Measurements from ENCODE around the gene STPG2. TPM values are rescaled to one million over a fixed set of nuclear protein-coding genes. Genes with fewer than 3 reads are reported as not detected.

STPG2 gene
- total RNA-seq, 3 donors from 2014 or later (not counting 1 experiment from before 2014, with no cell fraction given), result 0.23 TPM; not detected in 2

GRCh38 chr4:97752599-97752998, 390.7 kb downstream of the STPG2 start:
- Mint-ChIP-seq H3K36me3 (no peaks in the 10 kb centered on the region), H3K27ac (no peak overlapping the region), H3K27me3 (ENCODE audit: low read depth in 2 of 2) (no peaks in the 10 kb centered on the region), H3K4me1 (no peaks in the 10 kb centered on the region), H3K4me3 (no peak overlapping the region), H3K9me3 (peaks cover 23 to 31% of the 10 kb centered on the region in 2 donors)
- no peak for DNase-seq
- ATAC-seq, result no peak
- TF ChIP-seq CTCF (IDR thresholded peaks at IDR 0.05), result no peak
- H3K4me1 ChIP-seq (ENCODE audit: control insufficient read depth, insufficient read depth, low read length), result no peaks in the 10 kb centered on the region
- intact Hi-C loops (cut with micrococcal nuclease), result no loop called here
- H3K4me3 ChIP-seq (ENCODE audit: low read length), result no peak overlapping the region
- no peak overlapping the region for H3K27ac ChIP-seq (ENCODE audit: low read length)
- H3K27me3 ChIP-seq (ENCODE audit: control insufficient read depth, insufficient read depth, low read length), result no peaks in the 10 kb centered on the region
- H3K9me3 ChIP-seq (ENCODE audit: control insufficient read depth, insufficient read depth, low read length), result no peaks in the 10 kb centered on the region
- H3K36me3 ChIP-seq (ENCODE audit: control insufficient read depth, insufficient read depth, low read length), result no peaks in the 10 kb centered on the region
- 64% methylated on average over 1 of the region's 1 CpG for WGBS (ENCODE audit: insufficient coverage)

DNA sequence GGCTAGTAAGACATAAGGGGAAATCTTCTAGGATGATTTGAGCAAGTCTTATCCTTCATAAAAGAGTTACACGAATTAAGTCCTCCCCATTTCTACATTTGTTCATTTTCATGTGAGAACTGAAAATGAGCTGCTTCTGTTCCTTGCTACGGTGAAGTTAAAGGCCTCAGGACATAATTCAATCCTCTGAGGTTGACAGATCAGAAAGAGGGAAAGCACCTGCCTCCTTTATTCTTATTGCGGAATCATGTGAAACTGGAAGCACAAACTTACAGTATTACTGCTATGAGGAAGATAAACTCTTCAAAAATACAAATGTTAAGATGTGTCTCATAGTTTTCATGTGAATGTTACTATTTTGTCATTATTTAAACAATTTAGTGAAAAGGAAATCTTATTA, 395.3 kb downstream of the STPG2 start:
- ATAC-seq (no peak), DNase-seq (no peak)
- intact Hi-C loops (cut with micrococcal nuclease), result no loop called here
- 81% methylated on average over 3 of the region's 3 CpGs for WGBS (ENCODE audit: insufficient coverage)
- H3K4me3 Mint-ChIP-seq, result no peak overlapping the region
- no peak overlapping the region for H3K27ac Mint-ChIP-seq
- Histone ChIP-seq H3K27me3 (ENCODE audit: control insufficient read depth, insufficient read depth, low read length) (no peaks in the 10 kb centered on the region), H3K36me3 (ENCODE audit: control insufficient read depth, insufficient read depth, low read length) (no peaks in the 10 kb centered on the region), H3K9me3 (ENCODE audit: control insufficient read depth, insufficient read depth, low read length) (no peaks in the 10 kb centered on the region), H3K4me3 (ENCODE audit: low read length) (no peak overlapping the region), H3K4me1 (ENCODE audit: control insufficient read depth, insufficient read depth, low read length) (no peaks in the 10 kb centered on the region), H3K27ac (ENCODE audit: low read length) (no peak overlapping the region)
- peaks cover 11 to 20% of the 10 kb centered on the region in 2 donors for H3K9me3 Mint-ChIP-seq
- TF ChIP-seq CTCF (IDR thresholded peaks at IDR 0.05), result no peak
- no peaks in the 10 kb centered on the region for H3K4me1 Mint-ChIP-seq
- no peaks in the 10 kb centered on the region for H3K36me3 Mint-ChIP-seq
- H3K27me3 Mint-ChIP-seq (ENCODE audit: low read depth in 2 of 2), result no peaks in the 10 kb centered on the region

- no peak overlapping the region for H3K27ac Mint-ChIP-seq
- H3K9me3 Mint-ChIP-seq, result peaks cover 0 to under 1% of the 10 kb centered on the region in 2 donors
- H3K27me3 ChIP-seq (ENCODE audit: control insufficient read depth, insufficient read depth, low read length), result no peaks in the 10 kb centered on the region
- intact Hi-C loops (cut with micrococcal nuclease), result no loop called here
- no peak for ATAC-seq
- H3K4me1 ChIP-seq (ENCODE audit: control insufficient read depth, insufficient read depth, low read length), result no peaks in the 10 kb centered on the region
- no peaks in the 10 kb centered on the region for H3K27me3 Mint-ChIP-seq (ENCODE audit: low read depth in 2 of 2)
- H3K27ac ChIP-seq (ENCODE audit: low read length), result no peak overlapping the region
- no peak overlapping the region for H3K4me3 Mint-ChIP-seq
- H3K4me1 Mint-ChIP-seq, result no peaks in the 10 kb centered on the region
- no peaks in the 10 kb centered on the region for H3K36me3 Mint-ChIP-seq
- no peak for DNase-seq
- no peak overlapping the region for H3K4me3 ChIP-seq (ENCODE audit: low read length)
- TF ChIP-seq CTCF (IDR thresholded peaks at IDR 0.05), result no peak
- H3K36me3 ChIP-seq (ENCODE audit: control insufficient read depth, insufficient read depth, low read length), result no peaks in the 10 kb centered on the region
- no peaks in the 10 kb centered on the region for H3K9me3 ChIP-seq (ENCODE audit: control insufficient read depth, insufficient read depth, low read length)
- 34% methylated on average over 4 of the region's 4 CpGs for WGBS (ENCODE audit: insufficient coverage)
These were observed 422.3 kb downstream of the STPG2 start for GRCh38 chr4:97720869-97721432.

DNA sequence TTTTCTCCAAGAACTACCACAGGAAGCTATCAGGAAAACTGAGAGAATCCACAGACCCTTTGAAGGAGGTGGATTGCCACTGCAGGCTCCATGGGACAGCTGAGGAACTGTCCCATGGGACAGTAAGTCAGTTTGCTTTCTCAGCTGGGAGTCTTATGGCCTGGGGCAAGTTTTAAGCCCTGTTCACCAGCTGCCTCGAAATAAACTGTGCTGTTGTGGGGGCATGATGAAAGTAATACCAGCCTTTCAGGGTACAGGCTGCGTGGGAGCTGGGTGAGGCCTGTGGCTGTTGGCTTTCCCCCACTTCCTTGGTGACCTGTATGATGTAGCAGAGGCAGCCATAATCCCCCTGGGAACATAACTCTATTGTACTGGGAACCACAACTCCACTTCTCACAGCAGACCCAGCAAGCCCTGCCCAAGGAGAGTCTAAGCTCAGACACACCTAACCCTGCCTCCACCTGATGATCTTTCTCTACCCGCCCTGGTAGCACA, 452.1 kb downstream of the STPG2 start:
- DNase-seq (no peak), ATAC-seq (no peak)
- Histone ChIP-seq H3K36me3 (ENCODE audit: control insufficient read depth, insufficient read depth, low read length) (no peaks in the 10 kb centered on the region), H3K9me3 (ENCODE audit: control insufficient read depth, insufficient read depth, low read length) (peaks cover 11% of the 10 kb centered on the region), H3K4me1 (ENCODE audit: control insufficient read depth, insufficient read depth, low read length) (no peaks in the 10 kb centered on the region), H3K27me3 (ENCODE audit: control insufficient read depth, insufficient read depth, low read length) (no peaks in the 10 kb centered on the region), H3K27ac (ENCODE audit: low read length) (no peak overlapping the region), H3K4me3 (ENCODE audit: low read length) (no peak overlapping the region)
- no peaks in the 10 kb centered on the region for H3K4me1 Mint-ChIP-seq
- intact Hi-C loops (cut with micrococcal nuclease), result no loop called here
- no peak overlapping the region for H3K27ac Mint-ChIP-seq
- H3K36me3 Mint-ChIP-seq, result peaks cover 5% of the 10 kb centered on the region
- WGBS (ENCODE audit: insufficient coverage), result 74% methylated on average over 3 of the region's 3 CpGs
- H3K4me3 Mint-ChIP-seq, result no peak overlapping the region
- peaks cover 9 to 15% of the 10 kb centered on the region in 2 donors for H3K9me3 Mint-ChIP-seq
- no peaks in the 10 kb centered on the region for H3K27me3 Mint-ChIP-seq (ENCODE audit: low read depth in 2 of 2)
- TF ChIP-seq CTCF (IDR thresholded peaks at IDR 0.05), result no peak
